SU-DHL-6 (cell line): ENCODE data around the gene NTN4.

ENCODE experiments used
- EZH2phosphoT487 ChIP-seq: fragments of 200-600 bp; sonication (generic), shearing (Covaris generic); conservative IDR thresholded peaks from 2 replicates; pipeline ENCODE4 v1.6.1; 2018; ENCODE audit warnings: mild to moderate bottlenecking, antibody characterized with exemption, low read length, moderate library complexity, mixed read lengths
- TF ChIP-seq, protein P1 (sequence below): fragments of 200-600 bp; sonication (generic); IDR thresholded peaks from one replicate; pipeline ENCODE4 v1.5.1; 2017; ENCODE audit warnings: antibody characterized with exemption, mild to moderate bottlenecking, low read length, moderate library complexity; ENCODE audit not compliant: insufficient read depth, poor library complexity, severe bottlenecking

DNA sequence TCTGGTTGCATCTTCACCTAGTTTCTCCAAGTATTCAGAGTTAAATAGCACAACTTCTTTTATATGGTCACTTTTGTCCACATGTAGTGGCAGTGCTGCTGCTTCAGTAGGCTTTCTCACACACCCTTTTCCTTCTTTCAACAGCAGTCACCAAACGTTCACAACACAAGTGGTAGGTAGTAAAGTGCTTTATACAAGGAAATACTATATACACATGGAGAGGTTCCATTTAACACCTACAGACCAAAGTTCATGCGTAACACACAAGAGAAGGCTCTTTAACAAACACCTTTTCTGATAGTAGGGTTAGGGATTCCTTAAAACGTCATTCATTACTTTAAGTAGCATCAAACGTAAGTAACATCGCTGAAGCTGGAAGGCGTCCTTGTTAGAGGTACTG is 132.2 kb downstream of the NTN4 start:
- TF ChIP-seq, protein P1, sequence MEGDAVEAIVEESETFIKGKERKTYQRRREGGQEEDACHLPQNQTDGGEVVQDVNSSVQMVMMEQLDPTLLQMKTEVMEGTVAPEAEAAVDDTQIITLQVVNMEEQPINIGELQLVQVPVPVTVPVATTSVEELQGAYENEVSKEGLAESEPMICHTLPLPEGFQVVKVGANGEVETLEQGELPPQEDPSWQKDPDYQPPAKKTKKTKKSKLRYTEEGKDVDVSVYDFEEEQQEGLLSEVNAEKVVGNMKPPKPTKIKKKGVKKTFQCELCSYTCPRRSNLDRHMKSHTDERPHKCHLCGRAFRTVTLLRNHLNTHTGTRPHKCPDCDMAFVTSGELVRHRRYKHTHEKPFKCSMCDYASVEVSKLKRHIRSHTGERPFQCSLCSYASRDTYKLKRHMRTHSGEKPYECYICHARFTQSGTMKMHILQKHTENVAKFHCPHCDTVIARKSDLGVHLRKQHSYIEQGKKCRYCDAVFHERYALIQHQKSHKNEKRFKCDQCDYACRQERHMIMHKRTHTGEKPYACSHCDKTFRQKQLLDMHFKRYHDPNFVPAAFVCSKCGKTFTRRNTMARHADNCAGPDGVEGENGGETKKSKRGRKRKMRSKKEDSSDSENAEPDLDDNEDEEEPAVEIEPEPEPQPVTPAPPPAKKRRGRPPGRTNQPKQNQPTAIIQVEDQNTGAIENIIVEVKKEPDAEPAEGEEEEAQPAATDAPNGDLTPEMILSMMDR, result no peak
- no peak for TF ChIP-seq EZH2phosphoT487
